Subcutaneous adipose tissue (tissue), 4 donors: ENCODE measurements around the gene RPL41. TPM values are rescaled to one million over a fixed set of nuclear protein-coding genes. Genes with fewer than 3 reads are reported as not detected.

Experiments
- CTCF ChIP-seq: fragments of 450-650 bp; IDR thresholded peaks from one replicate; pipeline ENCODE4 v1.5.1; 2016; ENCODE audit warnings: low read depth, mild to moderate bottlenecking, control low read depth, antibody characterized with exemption, moderate library complexity
- total RNA-seq, 4 donors: library from RNA; depleted of rRNA; stranded (reverse); fragments of >200 nt; gene quantifications; one replicate each; pipeline ENCODE4 v1.1.0, GENCODE V29; 2016

The RPL41 gene
- total RNA-seq, 4 donors from 2014 or later, result 2,735 to 3,575 (median 3,131) TPM

- TF ChIP-seq CTCF, result no peak
These were observed 47.3 kb downstream of the RPL41 start for GRCh38 chr12:56163533-56164344.

GRCh38 chr12:56164345-56164729, 47.9 kb downstream of the RPL41 start:
- TF ChIP-seq CTCF, result no peak

GRCh38 chr12:56165369-56165768, 48.9 kb downstream of the RPL41 start:
- no peak for TF ChIP-seq CTCF

Other genes starting within 250 kb of the RPL41 start
- 10 to 100 TPM; 25.9 to 37.4 (median 31.7) TPM for gene PYM1, start 188.7 kb upstream of the RPL41 start, total RNA-seq
- 10 to 100 TPM; 16.1 to 59.5 (median 23.3) TPM for gene DGKA, start 185.5 kb upstream of the RPL41 start, total RNA-seq
- gene PMEL, start 150.6 kb upstream of the RPL41 start, total RNA-seq, result 1 to 10 TPM in 2 of 4 donors, not detected in 2; 1.1 to 2.0 TPM
- gene CDK2, start 149.8 kb upstream of the RPL41 start, total RNA-seq, result 10 to 100 TPM in 1 of 4 donors, 1 to 10 TPM in 3; 7.9 to 14.9 (median 9.0) TPM
- gene RAB5B, start 142.6 kb upstream of the RPL41 start, total RNA-seq, result 10 to 100 TPM; 55.4 to 70.9 (median 63.1) TPM
- 10 to 100 TPM; 12.9 to 44.5 (median 30.4) TPM for gene SUOX, start 119.4 kb upstream of the RPL41 start, total RNA-seq
- gene IKZF4, start 95.6 kb upstream of the RPL41 start, total RNA-seq, result 10 to 100 TPM in 2 of 4 donors, 1 to 10 TPM in 2; 2.9 to 16.6 (median 7.8) TPM
- gene RPS26, start 74.7 kb upstream of the RPL41 start, total RNA-seq, result 100 to 1,000 TPM; 346 to 891 (median 730) TPM
- 1 to 10 TPM in 1 of 4 donors, under 1 TPM in 3; 0.34 to 2.6 (median 0.66) TPM for gene ERBB3, start 36.5 kb upstream of the RPL41 start, total RNA-seq
- 10 to 100 TPM; 60.9 to 99.1 (median 87.1) TPM for gene PA2G4, start 12.1 kb upstream of the RPL41 start, total RNA-seq
- gene ZC3H10, start 1.6 kb downstream of the RPL41 start, total RNA-seq, result 1 to 10 TPM; 3.2 to 5.1 (median 3.5) TPM
- 100 to 1,000 TPM; 147 to 522 (median 280) TPM for gene ESYT1, start 11.6 kb downstream of the RPL41 start, total RNA-seq
- 10 to 100 TPM; 12.2 to 36.0 (median 24.7) TPM for gene MYL6B, start 36.0 kb downstream of the RPL41 start, total RNA-seq
- 1,000 to 10,000 TPM; 1,882 to 4,580 (median 2,293) TPM for gene MYL6, start 41.7 kb downstream of the RPL41 start, total RNA-seq
- 100 to 1,000 TPM in 3 of 4 donors, 10 to 100 TPM in 1; 73.6 to 125 (median 118) TPM for gene SMARCC2, start 72.8 kb downstream of the RPL41 start, total RNA-seq
- 100 to 1,000 TPM in 1 of 4 donors, 10 to 100 TPM in 3; 64.3 to 101 (median 84.9) TPM for gene RNF41, start 105.3 kb downstream of the RPL41 start, total RNA-seq
- 10 to 100 TPM; 12.6 to 25.3 (median 19.1) TPM for gene NABP2, start 107.7 kb downstream of the RPL41 start, total RNA-seq
- not detected for gene SLC39A5, start 113.4 kb downstream of the RPL41 start, total RNA-seq
- 10 to 100 TPM; 14.3 to 24.1 (median 19.9) TPM for gene ANKRD52, start 141.8 kb downstream of the RPL41 start, total RNA-seq
- gene COQ10A, start 150.3 kb downstream of the RPL41 start, total RNA-seq, result 10 to 100 TPM in 3 of 4 donors, 1 to 10 TPM in 1; 9.3 to 18.3 (median 12.4) TPM
- 100 to 1,000 TPM; 107 to 278 (median 141) TPM for gene CS, start 183.7 kb downstream of the RPL41 start, total RNA-seq
- 10 to 100 TPM; 59.7 to 76.7 (median 64.7) TPM for gene CNPY2, start 199.4 kb downstream of the RPL41 start, total RNA-seq
- gene PAN2, start 217.4 kb downstream of the RPL41 start, total RNA-seq, result 10 to 100 TPM; 29.9 to 47.3 (median 31.7) TPM
- 1 to 10 TPM in 1 of 4 donors, not detected in 3; 1.0 TPM for gene IL23A, start 222.3 kb downstream of the RPL41 start, total RNA-seq
- 100 to 1,000 TPM in 3 of 4 donors, 10 to 100 TPM in 1; 86.7 to 274 (median 213) TPM for gene STAT2, start 243.5 kb downstream of the RPL41 start, total RNA-seq
- gene APOF, start 246.2 kb downstream of the RPL41 start, total RNA-seq, result not detected